Breast epithelium (tissue), 3 donors: ENCODE measurements around the gene SNX15.
"Not testable (repeated sequence)": the region's sequence is repeated elsewhere in the genome, so short reads cannot be mapped to it uniquely, and the experiment has no call there.

ENCODE experiments used
- CTCF ChIP-seq, 3 donors: fragments of 450-650 bp; IDR thresholded peaks; one replicate each; pipeline ENCODE4 v1.5.1; 2016 to 2017; ENCODE audit warnings: antibody characterized with exemption in 3 of 3, mild to moderate bottlenecking in 3 of 3, moderate library complexity in 3 of 3
- POLR2A ChIP-seq: fragments of 450-650 bp; IDR thresholded peaks from one replicate; pipeline ENCODE4 v1.6.1; 2016; ENCODE audit warnings: antibody characterized with exemption, mild to moderate bottlenecking, moderate library complexity
- POLR2AphosphoS5 ChIP-seq, 3 donors: sonication (generic); formaldehyde crosslinking; IDR thresholded peaks; one replicate each; pipeline ENCODE4 v1.6.1; 2017; ENCODE audit warnings: antibody characterized with exemption in 3 of 3

DNA sequence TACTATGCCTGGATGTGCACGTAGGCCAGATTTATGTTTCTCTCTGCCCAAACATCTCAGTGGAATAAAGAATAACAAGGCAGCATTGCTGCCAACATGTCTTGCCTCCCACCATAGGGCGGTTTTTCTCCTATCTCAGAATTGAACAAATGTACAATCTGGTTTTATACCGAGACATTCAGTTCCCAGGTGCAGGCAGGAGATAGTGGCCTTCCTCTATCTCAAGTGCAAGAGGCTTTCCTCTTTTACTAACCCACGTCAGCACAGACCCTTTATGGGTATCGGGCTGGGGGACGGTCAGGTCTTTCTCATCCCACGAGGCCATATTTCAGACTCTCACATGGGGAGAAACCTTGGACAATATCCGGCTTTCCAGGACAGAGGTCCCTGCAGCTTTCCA is 3.7 kb upstream of the SNX15 start:
- TF ChIP-seq POLR2A; POLR2AphosphoS5 (IDR thresholded peaks at IDR 0.05); CTCF (IDR thresholded peaks at IDR 0.05): not testable (repeated sequence)
